Lower leg skin (tissue), 3 donors: ENCODE data around the gene CD8B.

Source experiments
- CTCF ChIP-seq, 3 donors: fragments of 450-650 bp; IDR thresholded peaks; one replicate each; pipeline ENCODE4 v1.5.1; 2016; ENCODE audit warnings: antibody characterized with exemption in 3 of 3, mild to moderate bottlenecking in 3 of 3, moderate library complexity in 2 of 3
- POLR2A ChIP-seq, 2 donors: fragments of 450-650 bp; IDR thresholded peaks; one replicate each; pipeline ENCODE4 v1.6.1; 2016 to 2017; ENCODE audit warnings: antibody characterized with exemption in 2 of 2, mild to moderate bottlenecking in 1 of 2, moderate library complexity in 1 of 2

GRCh38 chr2:86807133-86807467 is 54.6 kb downstream of the CD8B start:
- TF ChIP-seq CTCF (IDR thresholded peaks at IDR 0.05): no peak
- no peak for TF ChIP-seq POLR2A (IDR thresholded peaks at IDR 0.05)
